DOHH2 (cell line): Measurements from ENCODE around the gene COA8.

Source experiments
- H3F3A ChIP-seq: fragments of 200-600 bp; sonication (generic), shearing (Covaris generic); 2 replicates; pipeline ENCODE4 v1.6.0; 2016; ENCODE audit warnings: antibody characterized with exemption, mild to moderate bottlenecking; ENCODE audit not compliant: control insufficient read depth, insufficient read depth
- H3K27ac ChIP-seq: fragments of 200-600 bp; sonication (generic); 2 replicates; pipeline ENCODE4 v1.5.1; 2014; ENCODE audit warnings: low read depth, mild to moderate bottlenecking, low read length, moderate library complexity
- H3K27me3 ChIP-seq: fragments of 200-600 bp; sonication (generic); 2 replicates; pipeline ENCODE4 v1.6.1; 2014; ENCODE audit warnings: mild to moderate bottlenecking, low read length, mixed read lengths; ENCODE audit not compliant: control insufficient read depth
- H3K36me3 ChIP-seq: fragments of 200-600 bp; sonication (generic); 2 replicates; pipeline ENCODE4 v1.6.1; 2014; ENCODE audit warnings: mild to moderate bottlenecking, low read length, moderate library complexity, mixed read lengths; ENCODE audit not compliant: control insufficient read depth
- H3K4me1 ChIP-seq: fragments of 200-600 bp; sonication (generic); 2 replicates; pipeline ENCODE4 v1.6.1; 2014; ENCODE audit warnings: mild to moderate bottlenecking, low read length, mixed read lengths; ENCODE audit not compliant: control insufficient read depth
- H3K4me2 ChIP-seq: fragments of 200-600 bp; sonication (generic); 2 replicates; pipeline ENCODE4 v1.6.0; 2014; ENCODE audit warnings: mild to moderate bottlenecking, low read length, moderate library complexity
- H3K4me3 ChIP-seq: fragments of 200-600 bp; sonication (generic); 2 replicates; pipeline ENCODE4 v1.5.1; 2014; ENCODE audit warnings: mild to moderate bottlenecking, low read length, mixed read lengths
- H3K79me2 ChIP-seq: fragments of 200-600 bp; sonication (generic); 2 replicates; pipeline ENCODE4 v1.6.1; 2014; ENCODE audit warnings: mild to moderate bottlenecking, low read length, mixed read lengths; ENCODE audit not compliant: control insufficient read depth
- H3K9me2 ChIP-seq: fragments of 200-600 bp; sonication (generic); replicated peaks from 2 replicates; pipeline ENCODE4 v1.6.1; 2014; ENCODE audit warnings: mild to moderate bottlenecking, low read length, mixed read lengths; ENCODE audit not compliant: control insufficient read depth
- H3K9me3 ChIP-seq: fragments of 200-600 bp; sonication (generic); 2 replicates; pipeline ENCODE4 v1.6.1; 2014; ENCODE audit warnings: antibody characterized with exemption, low read length, mixed read lengths; ENCODE audit not compliant: control insufficient read depth, insufficient read depth
- H4K20me1 ChIP-seq: fragments of 200-600 bp; sonication (generic); 2 replicates; pipeline ENCODE4 v1.6.0; 2014; ENCODE audit warnings: low read depth, mild to moderate bottlenecking, antibody characterized with exemption, low read length, moderate library complexity; ENCODE audit not compliant: control insufficient read depth, insufficient read depth
- EZH2phosphoT487 ChIP-seq: fragments of 200-600 bp; sonication (generic); IDR thresholded peaks from 2 replicates; pipeline ENCODE4 v1.6.1; 2017; ENCODE audit warnings: borderline replicate concordance, mild to moderate bottlenecking, antibody characterized with exemption, low read length, moderate library complexity, mixed read lengths
- TF ChIP-seq, protein P1 (sequence below): fragments of 200-600 bp; sonication (generic); IDR thresholded peaks from one replicate; pipeline ENCODE4 v1.5.1; 2014; ENCODE audit warnings: antibody characterized with exemption, mild to moderate bottlenecking, low read depth, low read length; ENCODE audit not compliant: poor library complexity, severe bottlenecking

Gene COA8

DNA sequence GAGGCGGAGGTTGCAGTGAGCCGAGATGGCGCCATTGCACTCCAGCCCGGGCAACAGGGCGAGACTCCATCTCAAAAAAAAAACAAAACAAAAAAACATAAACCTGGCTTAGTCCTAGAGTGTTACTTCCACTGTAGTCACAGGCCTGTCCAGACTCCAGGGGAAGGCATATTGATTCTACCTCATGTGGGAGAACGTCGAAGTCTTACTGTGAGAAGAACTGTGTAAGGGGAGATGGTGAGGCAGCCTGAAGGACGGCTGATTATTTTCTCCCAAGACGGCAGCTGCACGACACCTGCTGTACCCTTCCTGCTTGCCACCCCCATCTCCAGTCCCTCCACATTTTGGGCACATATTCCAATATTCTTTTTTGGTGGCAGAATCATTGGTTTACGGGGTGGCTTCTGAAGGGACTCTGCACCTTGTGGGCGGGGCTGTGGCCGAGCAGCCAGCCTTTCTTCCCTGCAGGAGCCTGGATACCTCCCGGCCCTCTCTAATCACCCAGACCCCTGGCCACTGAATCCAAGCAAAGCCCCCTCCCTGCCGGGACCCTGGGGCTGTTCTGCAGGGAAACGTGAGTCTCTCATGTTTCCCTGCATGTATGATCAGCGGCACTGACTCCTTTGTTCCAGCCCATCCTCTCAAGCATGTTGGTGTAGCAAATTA, 54.0 kb downstream of the COA8 start:
- H3F3A ChIP-seq: no peaks in the 10 kb centered on the region
- H3K79me2 ChIP-seq: no peaks in the 10 kb centered on the region
- H3K27ac ChIP-seq: no peak overlapping the region
- H4K20me1 ChIP-seq: no peaks in the 10 kb centered on the region
- H3K9me3 ChIP-seq: no peaks in the 10 kb centered on the region
- no peak overlapping the region for H3K4me2 ChIP-seq
- H3K4me3 ChIP-seq: no peak overlapping the region
- 0 out of 2 replicates have a peak, but pooled peaks cover 7% of the 10 kb centered on the region for H3K27me3 ChIP-seq
- no peaks in the 10 kb centered on the region for H3K36me3 ChIP-seq
- TF ChIP-seq EZH2phosphoT487: no peak
- TF ChIP-seq, protein P1, sequence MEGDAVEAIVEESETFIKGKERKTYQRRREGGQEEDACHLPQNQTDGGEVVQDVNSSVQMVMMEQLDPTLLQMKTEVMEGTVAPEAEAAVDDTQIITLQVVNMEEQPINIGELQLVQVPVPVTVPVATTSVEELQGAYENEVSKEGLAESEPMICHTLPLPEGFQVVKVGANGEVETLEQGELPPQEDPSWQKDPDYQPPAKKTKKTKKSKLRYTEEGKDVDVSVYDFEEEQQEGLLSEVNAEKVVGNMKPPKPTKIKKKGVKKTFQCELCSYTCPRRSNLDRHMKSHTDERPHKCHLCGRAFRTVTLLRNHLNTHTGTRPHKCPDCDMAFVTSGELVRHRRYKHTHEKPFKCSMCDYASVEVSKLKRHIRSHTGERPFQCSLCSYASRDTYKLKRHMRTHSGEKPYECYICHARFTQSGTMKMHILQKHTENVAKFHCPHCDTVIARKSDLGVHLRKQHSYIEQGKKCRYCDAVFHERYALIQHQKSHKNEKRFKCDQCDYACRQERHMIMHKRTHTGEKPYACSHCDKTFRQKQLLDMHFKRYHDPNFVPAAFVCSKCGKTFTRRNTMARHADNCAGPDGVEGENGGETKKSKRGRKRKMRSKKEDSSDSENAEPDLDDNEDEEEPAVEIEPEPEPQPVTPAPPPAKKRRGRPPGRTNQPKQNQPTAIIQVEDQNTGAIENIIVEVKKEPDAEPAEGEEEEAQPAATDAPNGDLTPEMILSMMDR: no peak
- H3K9me2 ChIP-seq: no peaks in the 10 kb centered on the region
- peaks cover under 1% of the 10 kb centered on the region; the same call in 1 of the 2 replicates for H3K4me1 ChIP-seq

DNA sequence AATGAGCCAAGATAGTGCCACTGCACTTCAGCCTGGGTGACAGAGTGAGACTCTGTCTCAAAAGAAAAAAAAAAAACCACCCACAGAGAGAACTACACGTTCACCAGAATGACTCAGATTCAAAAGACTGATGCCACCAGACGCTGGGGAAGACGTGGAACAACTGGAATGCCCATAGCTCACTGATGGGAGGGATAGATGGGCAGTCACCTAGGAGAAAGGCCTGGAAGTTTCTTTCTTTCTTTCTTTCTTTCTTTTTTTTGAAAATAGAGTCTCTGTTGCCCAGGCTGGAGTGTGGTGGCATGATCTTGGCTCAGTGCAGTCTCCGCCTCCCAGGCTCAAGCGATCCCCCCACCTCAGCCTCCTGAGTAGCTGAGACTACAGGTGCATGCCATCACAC, 56.3 kb downstream of the COA8 start:
- Histone ChIP-seq H3K27ac (no peak overlapping the region), H3K9me2 (no peaks in the 10 kb centered on the region), H3K9me3 (no peaks in the 10 kb centered on the region), H3K36me3 (no peaks in the 10 kb centered on the region), H3K4me1 (peaks cover 21% of the 10 kb centered on the region), H4K20me1 (no peaks in the 10 kb centered on the region), H3F3A (0 out of 2 replicates have a peak, but pooled peaks cover 4% of the 10 kb centered on the region), H3K27me3 (0 out of 2 replicates have a peak, but pooled peaks cover 4% of the 10 kb centered on the region), H3K4me2 (no peak overlapping the region), H3K79me2 (no peaks in the 10 kb centered on the region), H3K4me3 (no peak overlapping the region)
- TF ChIP-seq, protein P1: no peak
- TF ChIP-seq EZH2phosphoT487: no peak

DNA sequence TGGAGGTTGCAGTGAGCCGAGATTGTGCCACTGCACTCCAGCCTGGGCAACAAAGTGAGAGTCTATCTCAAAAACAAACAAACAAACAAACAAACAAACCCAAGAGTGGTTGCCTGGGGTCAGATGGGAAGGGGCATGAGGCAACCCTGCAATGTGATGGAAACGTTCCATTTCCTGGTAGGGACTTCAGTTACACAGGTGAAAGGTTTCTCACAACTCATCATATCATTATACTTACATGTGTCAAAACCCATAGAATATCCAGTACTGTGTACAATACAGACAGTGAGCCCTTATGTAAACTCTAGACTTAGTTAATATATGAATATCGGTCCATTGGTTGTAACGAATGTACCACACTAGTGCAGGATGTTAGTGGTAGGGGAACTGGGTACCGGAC, 59.1 kb downstream of the COA8 start:
- H3K4me1 ChIP-seq: peaks cover 49% of the 10 kb centered on the region
- H3F3A ChIP-seq: peaks cover 22% of the 10 kb centered on the region
- H3K27me3 ChIP-seq: 0 out of 2 replicates have a peak, but pooled peaks cover 3% of the 10 kb centered on the region
- no peaks in the 10 kb centered on the region for H3K79me2 ChIP-seq
- H3K9me2 ChIP-seq: no peaks in the 10 kb centered on the region
- no peak overlapping the region for H3K27ac ChIP-seq
- H3K4me2 ChIP-seq: peak overlapping the region; percentile 52
- H3K4me3 ChIP-seq: peak overlapping the region; percentile 20; the same call in 1 of the 2 replicates
- no peaks in the 10 kb centered on the region for H3K9me3 ChIP-seq
- no peaks in the 10 kb centered on the region for H4K20me1 ChIP-seq
- H3K36me3 ChIP-seq: no peaks in the 10 kb centered on the region
- no peak for TF ChIP-seq EZH2phosphoT487
- TF ChIP-seq, protein P1: no peak
